ENCODE measurements around the gene RFC2. TPM values are rescaled to one million over a fixed set of nuclear protein-coding genes. Genes with fewer than 3 reads are reported as not detected.

Gene RFC2
- total RNA-seq, 4 donors from 2014 or later = 7.3 to 17.7 (median 11.7) TPM

DNA sequence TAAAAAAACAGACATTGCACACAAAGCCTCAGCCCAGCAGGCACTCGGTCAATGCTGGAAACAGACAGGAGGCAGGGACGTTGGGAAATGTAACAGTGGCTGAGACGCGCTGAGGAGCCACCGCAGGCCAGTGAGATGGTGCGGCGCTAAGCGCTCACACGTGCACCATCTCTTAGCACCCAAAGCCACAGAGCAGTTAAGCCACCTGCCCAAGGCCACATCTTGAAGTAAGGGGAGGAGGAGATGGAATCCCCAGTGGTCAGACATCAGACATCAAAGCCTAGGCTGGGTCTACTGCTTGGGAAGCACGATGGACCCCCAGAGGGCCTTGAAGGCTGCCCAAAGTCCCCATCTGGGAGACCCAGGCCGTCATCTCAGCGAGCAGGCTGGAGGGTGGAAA lies 28.8 kb downstream of the RFC2 start:
- TF ChIP-seq CTCF (IDR thresholded peaks at IDR 0.05; ENCODE audit: low read depth) = no peak

DNA sequence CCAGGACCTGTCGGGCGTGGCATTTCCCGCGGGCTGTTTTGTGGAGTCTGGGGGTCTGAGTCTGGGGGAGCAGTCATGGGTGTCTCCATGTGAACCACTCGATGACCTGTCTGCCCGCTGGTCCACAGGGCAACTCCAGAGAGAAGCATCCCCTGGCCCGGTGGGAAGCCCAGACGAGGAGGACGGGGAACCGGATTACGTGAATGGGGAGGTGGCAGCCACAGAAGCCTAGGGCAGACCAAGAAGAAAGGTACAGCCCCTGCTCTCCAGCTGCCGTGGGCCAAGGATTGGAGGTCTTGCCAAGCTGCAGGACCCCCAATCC lies 29.7 kb downstream of the RFC2 start:
- TF ChIP-seq CTCF (IDR thresholded peaks at IDR 0.05; ENCODE audit: low read depth) = no peak

- no peak for TF ChIP-seq CTCF (IDR thresholded peaks at IDR 0.05; ENCODE audit: low read depth)
Measured at GRCh38 chr7:74223711-74224510, 30.3 kb downstream of the RFC2 start.

DNA sequence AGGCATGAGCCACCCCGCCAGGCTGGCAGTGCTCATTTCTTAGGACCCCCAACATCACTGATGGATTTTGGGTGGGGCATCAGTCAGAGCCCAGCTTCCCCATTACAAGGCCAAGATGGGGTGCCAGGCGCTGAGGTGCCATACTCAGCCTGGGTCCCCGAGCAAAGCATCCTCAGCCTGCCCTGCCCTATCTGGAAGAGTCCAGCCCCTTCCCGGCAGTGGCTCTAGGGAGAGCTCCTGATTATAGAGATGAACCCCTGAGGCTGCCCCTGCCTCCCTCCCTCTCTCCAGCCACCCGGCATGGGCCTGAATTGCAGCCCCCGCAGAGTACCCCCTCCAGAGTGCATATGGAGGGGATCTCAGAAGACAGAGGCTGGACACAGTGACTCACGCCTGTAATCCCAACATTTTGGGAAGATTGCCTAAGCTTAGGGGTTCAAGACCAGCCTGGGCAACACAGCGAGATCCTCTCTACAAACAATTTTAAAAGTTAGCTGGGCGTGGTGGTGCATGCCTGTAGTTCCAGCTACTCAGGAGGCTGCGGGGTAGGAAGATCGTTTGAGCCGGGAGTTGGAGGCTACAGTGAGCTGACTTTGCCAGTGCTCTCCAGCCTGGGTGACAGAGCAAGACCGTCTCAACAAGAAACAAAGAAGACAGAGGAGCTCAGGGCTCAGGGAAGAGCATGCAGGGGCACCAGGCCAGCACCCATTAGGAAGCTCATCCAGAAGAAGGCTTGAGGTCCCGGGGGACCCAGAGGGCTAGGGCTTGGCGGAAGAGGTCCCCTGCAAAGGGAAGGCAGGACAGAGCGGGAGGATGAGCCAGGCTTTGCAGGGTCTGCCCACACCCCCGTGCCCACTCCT lies 31.1 kb downstream of the RFC2 start:
- TF ChIP-seq CTCF (IDR thresholded peaks at IDR 0.05; ENCODE audit: low read depth) = no peak

- no peak for TF ChIP-seq CTCF (IDR thresholded peaks at IDR 0.05; ENCODE audit: low read depth)
Measured at GRCh38 chr7:74221713-74222112, 32.5 kb downstream of the RFC2 start.

- no peak for TF ChIP-seq CTCF (IDR thresholded peaks at IDR 0.05; ENCODE audit: low read depth)
Measured at GRCh38 chr7:74220229-74220628, 34.0 kb downstream of the RFC2 start.

DNA sequence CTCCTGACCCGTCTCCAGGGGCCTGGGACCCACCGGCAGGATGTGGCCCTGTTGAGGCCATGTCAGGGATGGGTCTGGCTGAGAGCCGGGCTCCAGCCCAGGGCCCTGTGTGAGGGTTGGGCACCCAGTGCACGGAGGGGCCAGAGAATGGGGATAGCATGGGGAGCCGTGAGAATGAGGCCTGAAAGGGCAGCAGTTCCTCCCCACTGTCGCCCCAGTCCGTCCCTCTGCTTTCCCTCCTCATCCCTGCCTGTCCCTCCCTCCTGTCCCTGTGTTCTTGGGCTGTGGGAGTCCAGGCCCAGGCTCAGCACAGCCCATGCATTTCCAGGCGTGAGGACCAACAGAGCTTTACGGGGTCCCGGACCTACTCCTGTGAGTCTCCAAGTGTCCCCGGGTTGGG lies 34.8 kb downstream of the RFC2 start:
- no peak for TF ChIP-seq CTCF (IDR thresholded peaks at IDR 0.05; ENCODE audit: low read depth)
